Kasumi-1 (cell line): ENCODE results near the gene TNK2.
"Not testable (repeated sequence)": the region's sequence is repeated elsewhere in the genome, so short reads cannot be mapped to it uniquely, and the experiment has no call there.

Experiments
- DNase-seq, 2 experiments: peaks; one replicate each; lab custom pipeline; 2025; lab: John Stamatoyannopoulos, UW

The TNK2 gene

DNA sequence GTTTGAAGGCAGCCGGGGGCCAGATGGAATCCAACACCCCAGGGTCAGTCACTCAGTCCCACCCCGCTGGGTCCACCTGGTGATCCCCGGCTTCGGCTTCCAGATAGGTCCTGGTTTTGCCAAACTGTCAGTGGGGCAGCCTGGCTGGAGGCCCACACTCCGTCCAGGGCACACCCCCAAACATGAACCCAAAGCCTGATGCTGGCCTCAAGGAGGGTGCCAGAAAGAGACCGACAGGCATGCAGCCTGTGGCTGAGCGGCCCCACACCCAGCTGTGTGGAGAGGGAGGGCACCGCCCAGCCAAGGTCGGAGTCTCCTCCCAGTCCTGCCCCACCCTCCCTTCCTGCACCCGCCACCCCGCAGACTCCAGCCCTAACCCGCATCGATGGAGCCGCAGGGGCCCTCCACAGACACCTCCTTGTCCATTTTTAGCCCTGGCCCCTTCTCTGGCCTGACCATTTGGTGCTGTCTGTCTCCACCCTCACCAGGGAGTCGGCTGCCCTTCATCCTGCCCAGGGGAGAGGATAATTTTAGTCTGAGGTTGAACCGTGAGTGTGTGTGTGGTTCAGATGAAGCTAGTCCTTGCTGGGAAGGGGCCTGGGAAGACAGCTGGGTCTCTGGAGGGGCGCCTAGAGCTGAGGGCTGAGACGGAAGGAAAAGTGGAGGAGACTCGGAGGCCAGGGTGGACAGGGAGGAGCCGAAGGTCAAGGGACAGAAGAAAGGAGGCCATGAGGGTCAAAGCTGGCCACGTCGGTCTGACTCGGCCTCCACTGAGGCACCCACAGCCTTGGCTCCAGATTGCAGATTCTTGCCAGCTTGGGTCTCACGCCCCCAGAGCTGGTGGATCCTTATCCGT is 23.1 kb downstream of the TNK2 start:
- DNase-seq = no peak

DNA sequence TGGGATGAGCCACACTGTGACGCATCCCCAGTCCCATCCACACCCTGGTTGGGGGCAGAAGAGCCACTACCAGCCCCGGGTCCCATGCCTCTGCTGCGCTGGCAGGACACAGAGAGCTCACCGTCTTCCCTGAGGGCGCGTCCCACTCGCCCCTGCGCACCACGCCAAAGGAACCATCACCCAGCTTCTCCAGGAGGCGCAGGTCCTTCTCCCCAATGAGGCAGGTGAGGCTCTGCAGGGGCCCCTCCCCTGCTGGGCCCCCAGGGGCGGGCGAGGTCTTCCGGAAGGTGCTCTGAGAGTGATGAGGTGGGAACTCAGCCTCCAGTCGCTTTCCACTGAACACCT is 23.7 kb downstream of the TNK2 start:
- no peak for DNase-seq

DNA sequence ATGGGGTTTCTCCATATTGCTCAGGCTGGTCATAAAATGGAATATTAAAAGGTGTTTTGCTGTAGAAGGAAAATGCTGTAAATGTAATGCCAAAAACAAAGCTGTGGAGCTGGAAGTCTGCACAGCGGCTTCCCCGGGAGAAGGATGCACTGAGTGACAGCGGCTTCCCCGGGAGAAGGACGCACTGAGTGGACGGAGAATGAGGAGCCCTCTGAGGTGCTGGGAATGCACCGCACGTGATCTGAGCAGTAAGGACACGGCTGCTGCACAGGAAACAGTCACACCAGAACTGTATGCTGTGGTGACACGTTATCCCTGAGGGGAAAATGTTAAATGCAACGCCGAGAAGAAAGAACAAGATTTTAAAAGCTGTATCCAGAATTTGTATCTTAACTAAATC is 24.6 kb downstream of the TNK2 start:
- DNase-seq = no peak

DNA sequence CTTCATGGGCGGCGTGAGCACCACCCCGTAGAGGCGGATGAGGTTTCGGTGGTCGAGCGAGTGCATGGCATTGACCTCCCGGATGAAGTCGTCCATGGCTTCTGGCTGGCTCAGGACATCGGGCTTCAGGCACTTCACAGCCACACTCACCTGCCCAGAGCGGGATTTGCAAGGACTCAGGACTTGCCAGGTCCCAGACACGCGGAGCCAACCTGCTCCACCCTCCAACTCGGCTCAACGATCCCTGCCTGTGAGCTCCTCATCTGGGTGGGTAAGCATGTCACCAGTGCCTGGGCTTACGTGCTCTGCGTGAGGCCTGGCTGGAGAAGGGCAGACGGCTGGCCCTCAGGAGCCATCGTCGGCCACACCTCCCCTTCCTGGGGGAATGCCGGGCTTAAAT is 25.2 kb downstream of the TNK2 start:
- DNase-seq = no peak

DNA sequence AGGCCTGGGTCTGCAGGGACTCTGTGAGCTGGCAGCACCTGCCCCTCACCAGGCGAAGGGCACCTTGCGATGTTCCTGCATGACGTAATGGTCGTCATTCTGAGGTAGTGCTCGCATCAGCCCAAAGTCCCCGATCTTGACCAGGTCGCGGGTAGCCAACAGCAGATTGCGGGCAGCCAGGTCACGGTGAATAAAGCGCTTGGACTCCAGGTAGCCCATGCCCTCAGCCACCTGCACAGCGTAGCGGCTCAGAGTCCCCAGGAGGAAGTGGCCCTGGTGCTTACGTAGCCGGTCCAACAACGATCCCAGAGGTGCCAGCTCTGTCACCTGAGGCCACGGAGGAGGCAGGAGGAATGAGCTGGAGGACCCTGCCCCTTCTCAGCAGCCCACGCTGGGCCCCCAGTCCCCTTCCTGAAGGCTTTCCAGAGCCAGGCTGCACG is 26.3 kb downstream of the TNK2 start:
- no peak for DNase-seq

DNA sequence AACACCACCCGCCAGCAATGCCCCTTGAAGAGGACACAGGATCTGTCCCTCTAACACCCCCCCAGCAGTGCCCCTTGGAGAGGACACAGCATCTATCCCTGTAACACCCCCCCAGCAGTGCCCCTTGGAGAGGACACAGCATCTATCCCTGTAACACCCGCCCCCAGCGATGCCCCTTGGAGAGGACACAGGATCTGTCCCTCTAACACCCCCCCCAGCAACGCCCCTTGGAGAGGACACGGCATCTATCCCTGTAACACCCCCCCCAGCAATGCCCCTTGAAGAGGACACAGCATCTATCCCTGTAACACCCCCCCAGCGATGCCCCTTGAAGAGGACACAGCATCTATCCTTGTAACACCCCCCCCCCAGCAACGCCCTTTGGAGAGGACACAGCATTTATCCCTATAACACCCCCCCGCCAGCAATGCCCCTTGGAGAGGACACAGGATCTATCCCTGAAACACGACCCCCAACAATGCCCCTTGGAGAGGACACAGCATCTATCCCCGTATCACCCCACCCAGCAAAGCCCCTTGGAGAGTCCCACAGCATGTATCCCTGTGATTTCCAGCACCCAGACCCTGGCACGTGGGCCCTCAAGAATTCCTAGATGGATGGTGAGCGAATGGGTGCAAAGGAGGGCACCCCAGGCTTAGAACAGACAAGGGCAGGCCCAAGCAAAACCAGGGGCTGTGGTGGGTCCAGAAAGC is 26.9 kb downstream of the TNK2 start:
- DNase-seq = no peak

DNA sequence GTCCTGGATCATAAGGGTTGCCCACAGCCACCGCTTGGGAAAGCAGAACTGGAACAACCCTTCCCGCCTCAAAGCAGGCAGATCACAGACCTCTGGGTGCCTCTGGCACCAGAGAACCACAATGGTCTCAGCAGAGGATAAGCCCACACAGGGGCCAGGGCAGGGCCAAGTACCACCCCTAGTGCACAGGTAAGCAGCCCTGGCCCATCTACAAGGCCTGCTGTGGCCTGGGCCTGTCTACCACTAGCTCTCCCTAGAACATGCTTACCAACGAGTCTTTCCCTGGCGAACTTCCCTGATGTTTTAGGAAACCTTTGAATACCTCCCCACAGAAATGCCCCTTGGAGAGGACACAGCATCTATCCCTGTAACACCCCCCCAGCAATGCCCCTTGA is 28.3 kb downstream of the TNK2 start:
- DNase-seq = no peak

DNA sequence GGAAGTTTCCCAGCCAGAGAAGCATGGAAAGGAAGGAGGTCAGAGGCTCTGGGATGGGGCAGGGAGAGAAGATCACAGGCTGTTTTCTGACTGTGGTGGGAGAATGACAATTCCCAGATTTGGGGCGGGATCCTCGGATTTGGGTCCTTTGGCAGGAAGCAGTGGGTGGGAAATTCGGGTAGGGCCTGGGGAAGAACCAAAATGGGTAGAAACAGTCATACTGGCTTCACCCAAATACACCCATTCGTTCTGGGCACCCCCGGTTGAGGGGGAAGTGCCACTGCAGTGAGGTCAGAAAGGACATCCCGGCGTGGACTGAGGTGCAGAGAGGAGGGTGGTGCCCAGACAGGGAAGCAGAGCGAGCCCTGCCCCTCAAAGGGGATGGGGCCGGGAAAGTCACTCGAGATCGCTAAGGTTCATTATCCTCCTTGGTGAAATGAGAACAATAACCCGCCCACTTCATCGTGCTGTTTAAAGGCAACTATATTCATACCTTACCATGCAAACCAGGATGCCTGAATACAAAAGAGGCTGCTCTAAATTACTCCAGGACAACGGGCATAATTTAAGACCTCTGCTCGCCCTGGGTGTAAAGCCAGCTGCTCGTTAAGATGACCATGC is 28.8 kb downstream of the TNK2 start:
- no peak for DNase-seq

DNA sequence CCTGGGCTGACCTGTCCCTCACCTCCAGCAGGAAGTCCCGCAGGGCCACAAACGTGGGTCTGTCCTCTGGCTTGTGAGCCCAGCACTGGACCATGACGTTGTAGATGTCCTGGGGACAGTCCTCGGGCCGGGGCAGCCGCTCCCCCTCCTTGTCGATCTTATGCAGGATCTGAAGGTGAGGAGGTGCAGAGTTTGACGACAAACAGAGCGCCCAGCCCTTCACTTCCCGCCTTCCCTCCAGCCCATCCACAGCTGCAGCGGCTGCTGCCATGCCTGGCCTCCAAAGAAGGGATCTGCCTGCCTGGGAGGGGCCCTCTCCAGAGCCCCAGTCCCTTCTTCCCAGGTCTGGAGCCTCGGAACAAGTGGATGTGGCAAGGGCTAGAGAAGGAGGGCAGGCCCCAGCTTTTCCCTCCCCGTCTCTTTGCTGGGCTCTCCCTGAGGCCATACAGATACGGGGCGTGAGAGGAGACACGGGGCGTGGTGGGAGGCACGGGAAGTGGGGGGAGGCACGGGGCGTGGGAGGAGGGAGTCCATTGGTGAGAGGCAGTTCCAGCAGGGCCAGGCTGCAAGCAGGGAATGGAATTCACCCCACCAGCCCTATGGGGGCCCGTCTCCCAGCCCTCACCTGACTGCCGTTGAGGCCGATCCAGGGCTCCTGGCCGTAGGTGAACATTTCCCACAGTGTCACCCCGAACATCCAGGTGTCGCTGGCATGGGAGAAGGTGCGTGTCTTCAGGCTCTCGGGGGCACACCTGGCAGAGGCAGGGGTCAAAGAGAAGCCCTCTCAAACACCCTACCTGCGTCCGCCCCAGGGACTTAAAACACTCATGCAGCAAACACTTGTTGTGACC is 29.7 kb downstream of the TNK2 start:
- no peak for DNase-seq

DNA sequence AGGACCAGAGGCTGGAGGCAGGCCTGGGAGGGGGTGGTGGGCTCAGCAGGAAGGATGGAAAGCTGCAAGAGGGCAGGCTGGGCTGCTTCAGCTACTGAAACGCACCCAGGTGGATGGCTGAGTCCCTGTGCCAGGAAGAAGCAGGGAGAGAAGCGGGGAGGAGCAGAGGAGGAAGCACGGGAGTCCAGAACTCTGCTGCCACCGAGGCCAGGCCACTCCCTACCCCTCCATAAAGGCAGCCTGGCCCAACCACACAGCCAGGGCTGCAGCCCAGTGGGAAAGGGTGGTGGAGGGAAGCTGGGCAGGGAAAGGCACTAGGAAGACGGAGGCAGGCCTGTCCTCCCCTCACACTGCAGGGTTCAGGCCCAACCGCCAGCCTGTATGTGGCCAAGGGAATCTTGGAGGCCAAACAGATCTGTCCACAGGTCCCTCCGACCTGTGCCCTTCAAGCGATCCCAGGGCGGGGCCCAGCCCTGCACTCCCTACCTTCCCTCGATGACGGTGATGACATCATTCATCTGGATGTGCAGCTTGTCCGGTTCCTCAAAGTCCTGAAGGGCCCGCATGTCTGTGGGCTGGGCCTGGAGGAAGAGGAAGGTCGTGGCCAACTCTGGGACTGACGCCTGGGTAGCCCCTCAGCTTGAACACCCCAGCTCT is 30.5 kb downstream of the TNK2 start:
- DNase-seq = no peak

DNA sequence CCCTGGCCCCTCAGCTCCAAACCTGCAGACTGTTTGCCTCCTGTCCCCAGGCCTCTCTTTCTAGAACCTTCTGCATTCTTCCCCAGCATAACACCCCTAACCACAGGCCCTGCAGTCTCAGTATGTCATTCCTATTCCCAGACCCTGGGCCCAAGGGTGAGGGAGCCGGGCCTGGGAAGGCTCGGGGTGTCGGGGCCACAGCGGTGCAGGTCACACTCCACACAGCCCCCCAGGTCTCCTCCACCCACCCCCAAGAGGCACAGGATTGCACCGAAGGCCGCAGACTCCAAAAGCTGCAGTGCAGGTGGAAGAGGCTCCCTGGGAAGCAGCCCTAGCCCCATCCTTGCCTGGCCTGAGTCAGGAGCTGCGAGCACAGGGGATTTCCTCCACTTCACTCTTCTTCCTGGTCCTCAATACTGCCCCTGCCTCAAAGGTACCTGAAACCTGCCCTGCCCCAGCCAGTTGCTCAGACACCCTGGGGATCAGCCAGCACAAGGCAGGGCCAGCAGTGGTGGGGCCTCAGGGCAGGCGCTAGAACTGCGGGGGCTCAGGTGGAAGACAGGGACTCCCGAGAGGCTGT is 31.1 kb downstream of the TNK2 start:
- no peak for DNase-seq

DNA sequence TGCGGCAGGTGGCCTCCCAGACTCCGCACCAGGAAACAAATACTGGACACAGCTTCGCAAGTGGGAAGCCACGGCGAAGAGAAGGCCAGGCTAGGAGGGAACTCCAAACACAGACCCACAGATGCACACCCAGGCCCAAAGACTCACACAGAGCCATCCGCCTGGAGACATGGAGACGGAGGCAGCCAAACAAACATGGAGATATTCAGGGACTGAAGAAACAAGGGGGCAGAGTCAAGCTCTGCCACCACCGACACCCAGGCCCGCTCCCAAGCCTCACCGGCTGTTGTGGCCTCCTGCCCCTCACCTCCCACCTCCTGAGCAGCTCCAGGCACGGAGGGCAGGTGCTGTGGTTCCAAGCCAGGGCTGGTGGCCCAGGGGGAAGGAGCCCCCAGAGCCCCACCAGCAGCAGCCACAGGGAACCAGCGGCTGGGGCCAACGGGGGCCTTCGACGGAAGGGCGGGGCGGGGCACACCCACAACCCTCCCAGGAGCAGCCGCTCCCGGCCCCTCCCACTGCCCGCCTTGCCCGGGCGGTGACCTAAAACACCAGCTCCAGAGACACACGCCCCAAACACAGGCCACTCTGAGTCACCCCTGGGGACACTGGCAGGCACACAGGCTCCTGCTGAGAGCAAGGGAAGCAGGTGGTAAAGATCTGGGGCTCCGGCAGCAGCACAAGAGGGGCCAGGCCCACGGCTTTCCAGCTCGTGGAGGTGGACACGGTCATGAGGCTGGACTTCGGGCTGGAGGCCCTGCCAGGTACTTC is 31.9 kb downstream of the TNK2 start:
- DNase-seq = no peak

DNA sequence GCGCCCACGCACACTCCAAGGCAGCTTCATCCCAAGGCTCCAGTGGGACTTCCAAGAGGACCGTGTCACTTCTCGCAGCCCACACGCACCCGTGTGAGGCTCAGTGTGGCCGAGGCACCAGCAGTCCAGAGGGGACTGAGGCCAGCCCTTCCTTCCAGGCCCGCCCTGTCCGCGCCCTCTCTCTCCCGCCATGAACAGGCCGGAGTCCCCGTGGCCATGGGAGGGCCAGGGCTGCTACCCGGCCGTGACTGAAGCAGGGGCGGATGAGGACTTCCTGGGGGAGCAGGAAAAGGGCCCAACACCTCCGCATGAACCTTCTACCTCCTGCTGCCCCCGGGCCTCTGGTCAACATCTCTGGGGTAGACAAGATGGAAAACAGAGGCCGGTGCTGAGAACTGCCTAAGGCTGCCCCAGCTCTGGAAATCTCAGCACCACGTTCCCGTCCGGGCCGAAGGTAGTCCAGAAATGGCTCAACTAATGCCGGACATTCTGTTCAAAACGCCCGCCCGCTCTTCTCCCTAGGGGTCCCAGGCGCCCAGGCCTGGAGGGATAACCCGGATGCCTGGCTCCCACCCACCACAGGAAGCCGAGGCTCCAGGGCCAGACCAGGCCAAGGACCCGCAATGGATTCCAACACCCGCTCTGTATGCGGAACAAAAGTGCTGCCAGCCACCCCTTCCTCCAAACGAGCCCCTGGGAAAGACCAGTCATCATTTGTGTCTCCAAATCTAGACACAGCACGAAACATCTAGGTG is 32.7 kb downstream of the TNK2 start:
- no peak for DNase-seq

DNA sequence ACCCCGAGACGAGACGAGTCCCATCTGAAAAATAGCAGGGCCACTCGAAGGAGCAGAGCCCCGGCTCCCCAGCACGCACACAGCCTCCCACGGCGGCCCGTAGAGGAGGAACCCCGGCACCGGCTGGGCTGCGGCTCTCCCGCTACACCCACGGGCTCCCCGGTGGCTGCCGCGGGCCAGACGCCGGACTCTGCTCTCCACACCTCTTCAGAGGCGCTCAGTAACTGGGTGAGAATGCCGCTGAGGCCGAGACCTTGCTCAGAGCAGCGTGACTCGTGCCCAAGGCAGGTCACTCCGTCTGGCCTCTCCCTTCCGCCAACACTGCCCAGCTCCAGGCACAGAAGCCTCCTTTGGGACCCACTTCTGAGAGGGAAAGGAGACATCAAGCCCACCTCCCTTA is 34.4 kb downstream of the TNK2 start:
- no peak for DNase-seq

DNA sequence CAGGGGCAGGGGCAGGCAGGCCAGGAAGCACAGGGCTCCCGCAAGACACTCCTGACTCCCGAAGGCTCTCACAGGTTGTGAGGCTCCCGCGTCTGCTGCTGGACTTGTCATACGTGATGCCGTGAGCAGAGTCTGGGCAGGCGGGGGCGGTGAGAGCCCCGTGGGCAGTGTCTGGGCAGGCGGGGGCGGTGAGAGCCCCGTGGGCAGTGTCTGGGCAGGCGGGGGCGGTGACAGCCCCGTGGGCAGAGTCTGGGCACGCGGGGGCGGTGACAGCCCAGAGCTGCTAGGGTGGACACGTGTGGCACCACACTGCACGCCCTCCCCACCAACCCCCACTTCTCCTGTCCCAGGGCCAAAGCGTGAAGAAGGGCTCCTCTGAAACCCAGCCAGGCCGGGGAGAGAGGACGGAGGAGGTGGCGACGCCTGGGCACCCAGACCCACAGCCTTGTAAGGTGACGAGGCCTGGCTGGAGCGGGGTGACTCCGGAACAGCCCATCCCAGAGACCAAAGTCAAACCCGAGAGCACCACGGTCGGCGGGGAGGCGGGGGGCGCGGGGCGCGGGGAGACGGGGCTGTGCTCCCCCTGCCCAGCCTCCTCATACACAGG is 35.0 kb downstream of the TNK2 start:
- DNase-seq = no peak

DNA sequence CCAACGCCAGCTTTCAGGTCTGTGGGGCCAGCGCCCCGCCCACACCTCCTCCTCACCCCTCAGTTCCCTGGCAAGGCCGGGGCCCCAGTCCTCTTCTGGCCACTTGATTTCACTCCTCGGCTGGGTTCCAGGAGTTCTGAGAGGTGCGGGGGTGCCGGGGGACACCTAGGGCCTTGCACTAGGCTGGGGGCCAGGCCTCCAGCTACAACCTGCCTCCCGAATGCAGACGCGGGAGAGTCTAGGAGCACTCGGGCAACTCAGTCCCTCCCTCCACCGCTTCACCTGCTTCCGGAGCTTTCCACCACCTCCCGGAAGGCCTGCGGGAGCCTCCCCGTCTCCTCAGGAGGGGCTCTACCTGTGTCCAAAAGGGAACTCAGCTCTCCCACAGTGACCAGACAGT is 35.6 kb downstream of the TNK2 start:
- no peak for DNase-seq

DNA sequence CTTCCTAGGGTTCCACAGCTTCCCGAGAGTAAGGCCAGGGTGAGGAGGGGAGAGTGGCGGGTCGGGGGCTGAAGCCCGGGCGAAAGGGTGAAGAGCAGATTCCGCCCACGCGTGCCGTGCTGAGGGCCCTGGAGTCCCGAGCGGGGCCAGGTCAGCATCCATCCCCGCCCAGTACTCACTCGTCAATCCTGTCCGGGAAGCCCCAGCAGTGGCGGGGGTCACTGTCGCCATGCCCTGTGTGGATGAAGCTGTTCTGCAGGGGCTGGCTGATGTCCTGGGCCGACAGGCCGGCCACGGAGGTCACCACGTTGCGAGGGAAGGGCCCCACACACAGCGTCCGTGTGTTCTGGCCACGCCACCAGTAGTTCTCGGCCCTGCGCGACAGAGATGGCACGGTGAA is 36.3 kb downstream of the TNK2 start:
- DNase-seq = no peak

DNA sequence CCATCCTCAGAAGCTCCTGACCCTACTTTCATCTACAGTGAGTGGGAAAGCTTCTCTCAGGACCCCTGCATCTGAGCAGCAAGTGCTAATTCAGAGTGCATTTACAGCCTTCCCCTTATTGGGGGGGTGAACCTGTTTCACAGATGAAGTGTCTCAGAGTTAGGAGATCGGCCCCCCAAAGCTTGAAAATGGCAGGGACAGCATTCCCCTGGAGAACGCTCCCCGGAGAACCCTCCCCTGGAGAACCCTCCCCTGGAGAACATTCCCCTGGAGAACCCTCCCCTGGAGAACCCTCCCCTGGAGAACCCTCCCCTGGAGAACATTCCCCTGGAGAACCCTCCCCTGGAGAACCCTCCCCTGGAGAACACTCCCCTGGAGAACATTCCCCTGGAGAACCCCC is 36.7 kb downstream of the TNK2 start:
- DNase-seq = not testable (repeated sequence)

DNA sequence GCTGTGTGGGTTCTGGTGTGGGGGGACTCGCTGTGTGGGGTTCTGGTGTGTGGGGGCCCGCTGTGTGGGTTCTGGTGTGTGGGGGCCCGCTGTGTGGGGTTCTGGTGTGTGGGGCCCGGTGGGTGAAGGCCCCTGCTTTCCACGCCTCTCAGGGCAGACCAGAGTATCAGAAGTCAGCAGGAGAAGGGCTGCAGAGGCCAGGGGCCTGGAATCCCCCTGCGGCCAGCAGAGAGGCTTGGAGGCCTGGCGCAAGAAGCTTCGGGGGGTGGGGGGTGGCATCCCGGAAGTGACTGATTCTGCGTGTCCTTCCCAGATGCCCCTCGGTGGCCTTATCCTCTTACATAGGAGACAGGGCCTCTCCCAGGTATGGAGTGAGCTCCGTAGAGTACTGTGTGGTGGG is 37.4 kb downstream of the TNK2 start:
- DNase-seq = no peak
